NCI-H748 treated with DMSO at 0.1 percent for 48 hours (cell line): ENCODE data around the gene TRIM41.
"Not testable (repeated sequence)": the region's sequence is repeated elsewhere in the genome, so short reads cannot be mapped to it uniquely, and the experiment has no call there.

Experiments used
- DNase-seq: peaks from one replicate; lab custom pipeline; 2025; lab: John Stamatoyannopoulos, UW

The TRIM41 gene

DNA sequence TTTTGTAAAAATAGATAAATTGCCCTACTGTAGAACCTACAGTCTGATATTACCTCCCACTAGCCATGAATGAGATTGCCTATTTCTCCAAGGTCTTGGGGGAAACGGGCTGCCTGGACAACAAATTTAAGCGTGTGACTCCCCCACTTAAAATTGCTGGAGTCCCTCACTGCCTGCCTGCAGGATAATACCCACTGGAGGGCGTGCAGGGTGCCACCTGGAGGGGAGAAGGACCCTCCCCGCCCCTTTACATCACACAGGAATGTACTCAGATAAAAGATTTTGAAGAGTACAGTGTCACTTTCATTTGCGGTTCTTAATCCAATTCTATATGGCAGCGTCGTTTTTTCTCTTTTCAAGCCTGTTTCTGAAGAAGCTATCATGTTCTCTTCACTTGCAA is 11.9 kb upstream of the TRIM41 start:
- no peak for DNase-seq

DNA sequence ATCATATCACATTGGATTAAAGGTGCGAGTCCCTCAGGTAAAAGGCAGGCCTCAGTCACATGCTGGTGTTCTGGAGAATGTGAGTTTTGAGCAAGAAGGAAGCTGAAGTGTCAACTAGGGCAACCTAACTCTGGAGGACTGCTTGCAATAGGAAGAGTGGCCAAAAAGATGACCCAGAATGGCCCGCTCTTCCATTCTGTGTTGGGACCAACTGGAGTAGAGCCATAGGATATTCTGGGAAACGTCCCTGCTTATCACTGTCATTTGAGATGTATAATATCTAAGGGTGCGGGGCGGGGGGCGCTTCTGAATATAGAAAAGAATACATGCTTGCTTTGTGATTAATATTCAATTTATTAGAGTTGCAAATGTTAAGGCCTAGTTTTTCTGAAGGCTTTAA is 11.0 kb upstream of the TRIM41 start:
- no peak for DNase-seq

- no peak for DNase-seq
Measured at GRCh38 chr5:181212934-181213333, 10.1 kb upstream of the TRIM41 start.

DNA sequence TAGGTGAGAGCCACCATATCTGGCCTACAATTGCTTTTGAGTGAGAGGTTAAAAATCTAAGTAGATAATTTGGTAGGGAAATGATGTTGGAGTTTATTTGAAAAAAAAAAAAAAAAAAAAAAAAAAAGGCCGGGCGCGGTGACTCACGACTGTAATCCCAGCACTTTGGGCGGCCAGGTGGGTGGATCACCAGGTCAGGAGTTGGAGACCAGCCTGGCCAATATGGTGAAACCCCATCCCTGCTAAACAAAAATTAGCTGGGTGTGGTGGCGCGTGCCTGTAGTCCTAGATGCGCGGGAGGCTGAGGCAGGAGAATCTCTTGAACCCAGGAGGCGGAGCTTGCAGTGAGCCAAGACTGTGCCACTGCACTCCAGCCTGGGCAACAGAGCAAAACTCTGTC is 8.8 kb upstream of the TRIM41 start:
- DNase-seq, result not testable (repeated sequence)

DNA sequence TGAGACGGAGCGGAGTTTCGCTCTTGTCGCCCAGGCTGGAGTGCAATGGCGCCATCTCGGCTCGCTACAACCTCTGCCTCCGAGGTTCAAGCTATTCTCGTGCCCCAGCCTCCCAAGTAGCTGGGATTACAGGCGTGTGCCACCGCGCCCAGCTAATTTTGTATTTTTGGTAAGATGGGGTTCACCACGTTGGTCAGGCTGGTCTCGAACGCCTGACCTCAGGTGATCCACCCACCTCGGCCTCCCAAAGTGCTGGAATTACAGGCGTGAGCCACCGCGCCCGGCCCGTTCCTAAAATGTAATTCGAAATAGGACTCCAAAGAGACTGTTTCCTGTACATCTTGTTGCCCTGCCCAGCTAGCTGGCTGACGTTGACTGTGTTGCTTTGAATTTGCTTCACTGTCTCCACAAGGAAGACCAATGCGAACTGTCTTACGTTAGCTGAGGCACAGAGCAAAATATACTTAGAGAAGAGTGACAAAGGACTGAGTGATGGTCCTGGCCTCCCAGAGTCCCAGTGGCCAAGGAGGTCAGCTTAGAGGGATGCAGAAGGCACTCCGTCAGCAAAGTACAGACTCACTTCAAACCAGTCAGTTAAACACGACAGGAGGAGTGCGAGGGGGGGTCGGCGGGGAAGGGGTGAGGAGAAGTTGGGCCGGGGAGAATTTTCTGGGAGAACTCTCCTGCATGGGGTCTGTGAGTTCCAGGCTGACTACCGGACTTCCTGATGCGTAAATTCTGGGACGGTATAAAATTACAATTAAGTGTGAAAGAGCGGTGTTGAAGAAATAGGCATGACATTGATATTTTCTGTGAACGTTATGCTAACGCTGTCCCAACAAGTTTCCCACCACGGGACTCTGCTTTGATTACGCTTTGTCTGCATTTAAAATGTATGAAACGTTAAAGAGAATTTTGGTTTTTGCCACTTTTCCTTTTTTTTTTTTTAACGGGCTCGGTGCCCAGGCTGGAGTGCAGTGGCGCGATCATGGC is 6.8 kb upstream of the TRIM41 start:
- no peak for DNase-seq

- DNase-seq, result no peak
Measured at GRCh38 chr5:181217111-181217802, 5.8 kb upstream of the TRIM41 start.

DNA sequence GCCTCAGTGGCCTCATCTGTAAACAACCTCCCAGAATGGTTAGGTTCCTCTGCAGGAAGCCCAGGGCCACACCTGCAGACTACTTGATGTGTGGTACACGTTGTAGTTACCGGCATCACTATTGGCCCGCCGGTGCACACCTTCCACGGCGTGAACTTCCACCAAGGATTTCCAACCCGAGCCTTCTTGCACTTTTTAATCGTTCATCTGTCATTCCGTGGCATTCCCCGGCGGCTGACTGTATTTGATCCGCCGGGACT is 5.3 kb upstream of the TRIM41 start:
- DNase-seq, result no peak

DNA sequence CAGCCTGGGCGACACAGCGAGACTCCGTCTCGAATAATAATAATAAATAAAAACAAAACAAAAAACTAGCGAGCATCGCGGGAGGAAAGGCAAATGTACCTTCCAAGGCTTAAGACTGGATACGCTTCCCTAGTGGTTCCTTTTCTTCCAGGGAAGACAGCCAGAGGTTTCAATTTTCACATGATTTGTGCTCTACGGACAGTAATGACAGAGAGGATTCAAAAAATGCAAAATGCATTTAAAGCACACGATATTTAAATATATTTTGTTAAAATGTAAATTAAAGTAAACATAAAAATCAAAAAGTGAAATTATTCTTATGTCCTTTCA is 4.3 kb upstream of the TRIM41 start:
- DNase-seq, result no peak

- no peak for DNase-seq
Measured at GRCh38 chr5:181219262-181220177, 3.6 kb upstream of the TRIM41 start.

DNA sequence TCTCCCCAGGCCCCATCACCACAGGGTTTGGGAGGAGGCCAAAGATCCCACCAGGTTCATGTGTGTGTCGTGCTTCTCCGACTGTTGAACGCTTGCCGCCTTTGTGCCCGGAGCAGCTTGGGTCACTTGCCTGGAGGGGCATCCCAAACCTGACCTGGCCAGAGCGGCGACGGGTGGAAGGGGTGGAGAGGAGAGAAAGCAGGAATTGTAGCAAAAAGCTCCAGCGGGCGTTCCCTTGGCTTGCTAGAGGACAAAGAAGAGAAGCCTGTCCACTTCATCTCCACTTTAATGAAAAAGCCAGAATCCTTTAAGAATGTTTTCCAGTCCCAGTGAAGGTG is 2.9 kb upstream of the TRIM41 start:
- DNase-seq, result no peak

DNA sequence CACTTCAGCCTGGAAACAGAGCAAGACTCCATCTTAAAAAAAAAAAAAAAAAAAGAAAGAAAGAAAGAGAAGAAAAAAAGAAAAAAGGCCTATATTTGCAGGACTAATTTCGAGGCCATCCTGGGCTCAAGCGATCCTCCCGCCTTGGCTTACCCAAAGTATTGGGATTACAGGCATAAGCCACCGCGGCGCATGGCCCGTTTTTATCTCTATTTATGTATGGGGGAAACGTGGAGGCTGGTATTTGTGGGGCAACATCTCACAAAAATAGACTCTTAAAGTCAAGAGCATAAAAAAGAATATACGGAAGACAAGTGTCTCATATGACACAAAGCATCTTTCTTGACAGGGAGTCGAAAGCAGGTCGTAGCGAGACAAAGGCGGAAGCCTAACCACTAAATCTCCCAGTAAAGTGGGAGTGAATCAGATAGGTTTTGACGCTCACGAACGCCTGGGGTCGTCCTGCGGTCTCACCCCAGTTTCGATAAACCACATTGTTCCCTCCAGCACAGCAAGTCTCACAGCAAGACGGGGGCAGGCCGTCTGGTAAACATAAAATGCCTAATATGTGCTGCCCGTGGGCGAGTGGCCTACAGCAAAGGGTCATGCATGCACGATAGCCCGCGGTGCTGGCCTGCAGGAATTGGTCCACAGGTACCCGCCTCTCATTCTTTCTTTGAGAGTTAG is 1.8 kb upstream of the TRIM41 start:
- no peak for DNase-seq

DNA sequence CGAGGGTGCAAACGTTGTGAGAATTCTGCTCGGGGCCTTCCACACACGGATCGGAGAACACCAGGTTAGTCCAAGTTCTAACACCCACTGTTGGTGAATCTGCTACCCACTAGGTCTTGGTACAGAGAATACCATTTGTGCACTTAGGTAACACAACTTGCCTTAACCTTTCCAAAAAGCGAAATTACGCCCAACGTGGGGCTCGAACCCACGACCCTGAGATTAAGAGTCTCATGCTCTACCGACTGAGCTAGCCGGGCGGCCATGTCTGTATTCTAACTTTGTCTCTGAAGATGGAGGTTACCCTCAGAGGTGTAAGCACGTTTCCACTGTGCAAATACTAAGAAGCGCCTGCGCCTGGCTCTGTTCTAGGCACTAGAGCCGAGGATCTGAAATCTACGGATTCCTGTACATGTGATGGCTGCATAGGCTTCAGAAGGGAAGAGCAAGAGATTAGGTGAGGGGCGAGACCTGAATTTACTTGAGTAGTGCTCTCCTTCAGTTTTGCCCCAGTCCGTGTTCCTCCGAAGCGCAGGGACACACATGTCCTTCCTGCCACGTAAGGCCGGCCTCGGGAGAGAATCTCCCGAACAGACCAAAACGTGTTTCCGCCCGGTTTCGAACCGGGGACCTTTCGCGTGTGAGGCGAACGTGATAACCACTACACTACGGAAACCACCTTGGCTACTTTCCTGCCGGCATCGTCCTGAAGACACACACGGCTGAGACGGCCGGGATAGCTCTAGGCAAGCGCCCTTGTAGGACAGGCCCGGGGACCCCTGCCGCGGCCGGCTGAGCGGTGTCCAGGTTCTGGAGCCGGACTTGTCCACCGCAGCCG is 1.1 kb upstream of the TRIM41 start:
- no peak for DNase-seq

DNA sequence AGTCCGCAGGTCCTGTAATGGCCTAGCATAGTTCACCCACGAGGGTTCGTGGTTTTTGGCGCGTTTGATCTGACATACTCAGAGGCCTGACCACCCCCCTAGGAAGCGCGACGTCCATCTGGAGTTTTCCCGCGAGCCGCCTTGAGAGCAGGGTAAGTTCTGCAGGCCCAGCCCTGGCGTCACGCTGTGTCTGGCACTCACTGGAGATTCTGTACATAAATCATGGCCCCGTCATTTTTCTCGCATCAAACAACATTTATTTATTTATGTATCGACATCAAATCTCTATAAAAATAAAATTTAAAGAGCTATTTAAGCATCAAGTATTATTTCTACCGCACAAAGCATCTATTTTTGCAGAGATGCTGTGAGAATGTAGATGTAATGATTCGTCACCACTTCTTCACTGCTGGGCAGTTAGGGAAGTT is 437 bp upstream of the TRIM41 start:
- DNase-seq, result no peak

DNA sequence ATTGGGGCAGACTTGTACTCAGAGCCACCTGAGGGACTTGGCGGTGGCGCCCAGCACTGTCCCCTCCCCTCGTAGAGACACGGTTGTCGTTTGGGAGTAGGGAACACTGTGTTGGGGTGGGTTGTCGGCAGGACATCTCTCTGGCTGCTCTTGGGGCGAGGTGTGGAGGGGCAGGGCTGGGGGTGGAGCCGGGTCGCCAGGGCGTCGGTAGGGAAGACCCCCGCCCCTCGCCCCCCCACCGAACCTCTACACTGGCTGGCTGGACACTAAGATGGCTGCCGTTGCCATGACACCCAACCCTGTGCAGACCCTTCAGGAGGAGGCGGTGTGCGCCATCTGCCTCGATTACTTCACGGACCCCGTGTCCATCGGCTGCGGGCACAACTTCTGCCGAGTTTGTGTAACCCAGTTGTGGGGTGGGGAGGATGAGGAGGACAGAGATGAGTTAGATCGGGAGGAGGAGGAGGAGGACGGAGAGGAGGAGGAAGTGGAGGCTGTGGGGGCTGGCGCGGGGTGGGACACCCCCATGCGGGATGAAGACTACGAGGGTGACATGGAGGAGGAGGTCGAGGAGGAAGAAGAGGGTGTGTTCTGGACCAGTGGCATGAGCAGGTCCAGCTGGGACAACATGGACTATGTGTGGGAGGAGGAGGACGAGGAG is 778 bp downstream of the TRIM41 start:
- no peak for DNase-seq

- DNase-seq, result no peak
Measured at GRCh38 chr5:181224390-181225229, 1.5 kb downstream of the TRIM41 start.

DNA sequence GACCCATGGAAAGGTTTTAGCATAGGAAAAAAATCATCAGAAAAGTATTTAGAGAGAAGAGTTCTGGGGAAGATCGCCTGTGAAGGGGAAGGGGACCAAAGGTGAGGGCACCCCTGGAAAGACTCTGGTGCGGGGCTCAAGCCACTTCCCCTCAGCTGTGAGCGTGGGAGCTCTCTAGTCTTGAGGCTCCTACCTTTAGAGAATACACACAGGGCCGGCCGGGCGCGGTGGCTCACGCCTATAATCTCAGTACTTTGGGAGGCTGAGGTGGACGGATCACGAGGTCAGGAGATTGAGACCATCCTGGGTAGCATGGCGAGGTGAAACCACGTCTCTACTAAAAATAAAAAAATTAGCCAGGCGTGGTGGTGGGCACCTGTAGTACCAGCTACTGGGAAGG is 6.9 kb downstream of the TRIM41 start:
- no peak for DNase-seq

DNA sequence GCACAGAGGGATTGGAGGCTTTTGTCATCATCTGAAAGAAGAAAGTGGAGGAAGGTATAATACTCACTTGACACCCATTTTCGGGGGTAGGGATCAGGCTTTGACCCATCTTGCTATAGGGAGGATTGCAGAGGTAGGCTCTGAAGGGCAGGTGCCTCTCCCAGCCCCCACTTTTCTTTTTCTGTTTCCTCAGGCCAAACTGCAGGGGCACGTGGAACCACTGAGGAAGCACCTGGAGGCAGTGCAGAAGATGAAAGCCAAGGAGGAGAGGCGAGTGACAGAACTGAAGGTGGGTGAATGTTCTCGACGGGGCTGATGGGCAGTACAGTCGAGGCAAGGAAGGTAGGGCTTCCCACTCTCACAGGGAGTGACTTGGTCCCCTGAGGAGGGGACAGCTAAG is 7.5 kb downstream of the TRIM41 start:
- DNase-seq, result no peak

GRCh38 chr5:181231432-181231831 is 8.4 kb downstream of the TRIM41 start:
- no peak for DNase-seq

DNA sequence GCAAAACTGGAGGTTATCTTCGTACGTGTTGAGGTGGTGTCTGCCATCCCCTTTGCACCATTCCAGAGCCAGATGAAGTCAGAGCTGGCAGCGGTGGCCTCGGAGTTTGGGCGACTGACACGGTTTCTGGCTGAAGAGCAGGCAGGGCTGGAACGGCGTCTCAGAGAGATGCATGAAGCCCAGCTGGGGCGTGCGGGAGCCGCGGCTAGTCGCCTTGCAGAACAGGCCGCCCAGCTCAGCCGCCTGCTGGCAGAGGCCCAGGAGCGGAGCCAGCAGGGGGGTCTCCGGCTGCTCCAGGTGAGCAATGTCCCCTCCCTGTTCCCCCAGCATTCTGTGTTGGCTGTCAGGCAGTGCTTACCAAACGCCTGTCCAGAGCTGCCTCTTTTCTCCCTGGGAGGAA is 9.5 kb downstream of the TRIM41 start:
- no peak for DNase-seq
